GM21526 (cell line): ENCODE measurements around the gene SMIM38.
"Not testable (repeated sequence)": the region's sequence is repeated elsewhere in the genome, so short reads cannot be mapped to it uniquely, and the experiment has no call there.

Experiments used
- ATAC-seq: cut with Tn5 transposase; IDR thresholded peaks from one replicate; pipeline ENCODE4 v1.9.1; 2021; ENCODE audit warnings: moderate library complexity; ENCODE audit not compliant: unreplicated experiment, low FRiP score

SMIM38 gene

DNA sequence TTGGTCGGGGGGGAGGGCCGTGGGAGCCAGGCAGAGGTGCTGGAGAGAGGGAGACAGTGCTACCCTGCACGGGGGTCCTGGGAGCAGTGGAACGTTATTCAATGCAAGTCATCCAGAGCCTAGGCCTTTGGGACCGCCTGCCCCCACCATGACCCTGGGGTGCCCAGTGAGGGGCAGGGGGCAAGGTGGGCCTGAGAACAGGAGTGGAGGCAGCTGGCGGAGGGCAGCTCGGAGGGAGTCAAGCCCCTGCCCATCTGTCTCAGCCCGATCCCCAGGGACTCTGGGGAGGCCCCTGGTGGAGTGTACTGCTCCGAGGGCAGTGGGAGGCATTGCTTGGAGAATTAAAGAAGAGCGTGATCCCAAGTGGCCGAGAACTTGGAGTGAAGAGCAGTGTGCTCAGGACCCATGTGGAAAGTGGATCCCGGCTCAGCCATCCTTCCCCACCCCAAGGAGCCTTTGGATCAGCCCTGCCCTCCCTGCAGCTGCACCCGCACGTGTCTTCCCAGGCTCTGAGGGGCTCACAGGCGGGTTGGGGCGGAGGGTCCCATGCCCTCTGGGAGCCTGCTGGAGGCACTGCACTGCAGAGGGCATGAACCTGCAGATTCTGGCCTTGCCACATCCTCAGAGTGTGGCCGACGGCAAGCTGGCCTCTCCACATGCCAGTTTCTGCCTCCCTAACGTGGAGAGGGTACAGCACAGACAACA, 34.0 kb upstream of the SMIM38 start:
- ATAC-seq: no peak

DNA sequence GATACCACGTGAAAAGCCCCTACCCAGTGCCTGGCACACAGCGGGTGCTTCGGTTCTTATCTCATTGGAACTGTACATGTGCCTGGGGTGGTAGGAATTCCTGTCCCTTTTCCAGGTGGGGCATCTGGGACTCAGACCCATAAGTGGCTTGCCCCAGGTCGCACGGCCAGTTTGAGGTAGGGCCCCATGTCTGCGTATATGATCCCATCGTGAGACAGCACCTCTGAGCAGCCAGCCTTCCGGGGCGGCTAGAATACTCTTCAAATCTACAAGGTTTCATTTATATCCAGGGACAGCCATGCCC, 33.5 kb upstream of the SMIM38 start:
- ATAC-seq: no peak

DNA sequence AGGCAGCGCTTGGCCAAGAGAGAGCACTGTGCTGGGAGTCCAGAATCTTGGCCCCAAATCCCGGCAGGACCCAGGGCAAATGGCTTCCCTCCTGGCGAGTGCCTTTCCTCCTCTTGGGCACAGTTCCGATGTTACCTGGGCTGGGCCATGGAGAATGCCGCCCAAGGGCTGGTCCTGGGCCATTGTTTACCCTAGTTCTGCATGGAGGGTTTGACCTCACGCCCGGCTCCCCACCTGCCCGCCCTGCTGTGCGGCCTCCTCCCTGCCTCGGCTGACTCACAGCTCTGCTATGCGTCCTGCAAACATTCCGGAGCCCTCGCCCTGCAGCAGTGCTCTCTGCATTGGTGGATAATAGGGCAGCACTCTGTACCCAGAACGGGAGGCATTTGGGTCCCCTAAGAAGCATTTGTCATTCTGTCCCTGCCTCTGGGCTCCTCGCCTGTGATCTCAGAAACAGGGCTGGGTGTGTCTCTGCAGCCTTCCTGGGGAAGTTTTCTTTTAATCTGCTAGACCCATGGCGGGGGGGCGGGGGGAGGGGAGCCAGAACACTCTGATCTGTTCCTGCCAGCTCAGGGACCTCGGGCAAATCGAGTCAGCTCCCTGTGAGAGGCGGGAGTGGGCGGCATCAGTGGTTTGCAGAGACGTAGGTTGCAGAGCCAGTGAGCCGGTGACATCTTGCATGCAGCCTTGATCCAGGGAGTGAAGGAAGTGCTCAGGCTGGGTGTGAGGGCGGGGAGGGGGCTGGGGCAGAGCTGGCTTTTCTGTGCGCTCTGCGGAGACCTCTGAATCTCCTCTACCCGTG, 32.9 kb upstream of the SMIM38 start:
- no peak for ATAC-seq

DNA sequence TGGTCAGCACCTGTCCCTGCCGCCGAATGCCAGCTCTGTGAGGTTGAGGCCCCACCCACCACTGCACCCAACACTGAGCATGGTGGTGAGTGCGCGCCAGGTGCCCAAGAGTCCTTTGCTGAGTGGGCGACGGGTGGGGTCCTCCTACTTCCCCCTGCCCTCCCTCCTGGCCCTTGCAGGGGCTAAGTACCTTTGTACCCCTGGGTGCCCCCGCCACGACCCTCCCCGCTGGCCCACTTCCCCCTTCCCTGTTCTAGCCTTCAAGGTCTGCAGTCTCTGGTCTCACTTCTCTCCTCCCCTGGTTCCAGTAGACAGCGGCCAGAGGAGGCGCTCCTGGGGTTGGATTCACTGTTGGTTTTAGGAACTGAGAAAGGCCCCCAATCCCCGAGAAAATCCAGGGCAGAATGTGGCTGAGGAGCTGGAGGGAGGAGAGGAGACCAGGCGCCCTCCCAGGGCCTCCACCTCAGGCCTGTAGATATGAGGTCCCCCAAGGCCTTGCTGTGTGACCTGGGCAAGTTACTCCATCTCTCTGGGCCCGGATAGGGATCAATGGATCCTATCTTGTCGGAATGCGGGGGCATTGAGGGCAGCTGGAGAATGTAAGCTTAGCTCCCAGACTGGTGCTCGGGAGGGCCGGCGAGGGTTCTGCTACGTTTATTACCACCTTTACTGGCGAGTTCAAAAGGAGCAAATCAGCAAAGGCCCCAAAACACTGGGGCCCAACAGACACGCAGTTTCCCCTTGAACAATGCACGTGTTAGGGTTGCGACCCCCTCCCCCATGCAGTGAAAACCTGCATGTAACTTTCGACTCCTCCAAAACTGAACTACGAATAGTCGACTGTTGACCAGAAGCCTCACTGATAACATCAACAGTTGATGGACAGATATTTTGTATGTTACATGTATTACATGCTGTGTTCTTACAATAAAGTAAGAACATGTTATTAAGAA, 31.9 kb upstream of the SMIM38 start:
- ATAC-seq: no peak

DNA sequence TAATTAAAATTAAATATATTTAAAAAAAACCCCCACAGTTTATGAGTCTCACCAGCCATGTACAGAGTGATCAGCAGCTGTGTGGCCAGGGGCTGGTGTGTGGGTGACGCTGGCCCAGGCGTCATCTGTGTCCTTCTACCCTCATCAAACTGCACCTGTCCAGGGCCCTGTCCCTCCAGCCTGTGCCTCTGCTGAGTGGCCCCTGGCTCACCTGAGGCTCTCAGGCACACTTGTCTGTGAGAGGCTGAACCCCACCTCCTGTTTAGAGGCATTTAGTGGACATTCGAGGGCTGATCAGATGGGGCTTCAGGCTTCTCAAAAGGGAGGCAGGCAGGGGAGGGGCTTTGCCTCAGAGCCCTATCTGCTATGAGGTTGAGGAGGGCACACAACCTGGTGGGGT, 29.9 kb upstream of the SMIM38 start:
- ATAC-seq: no peak

DNA sequence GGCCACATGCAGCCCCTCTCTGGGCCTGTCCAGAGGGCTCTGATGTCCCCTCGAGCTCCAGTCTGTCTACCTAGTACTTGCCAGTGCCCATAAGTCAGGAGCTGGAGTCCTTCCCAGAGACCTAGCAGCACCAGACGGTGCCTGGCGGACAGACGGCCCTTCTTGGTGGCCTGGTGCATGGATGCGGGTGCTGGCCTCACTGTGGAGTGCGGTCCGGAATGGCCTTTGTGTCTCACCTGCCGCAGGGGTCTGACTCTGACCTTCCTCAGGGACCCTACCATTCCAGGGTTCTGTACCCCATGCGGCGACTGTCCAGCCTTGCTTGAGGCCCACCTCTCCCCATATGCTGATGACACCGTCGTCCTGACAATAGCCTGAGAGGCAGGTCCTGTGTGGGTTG, 29.4 kb upstream of the SMIM38 start:
- no peak for ATAC-seq

DNA sequence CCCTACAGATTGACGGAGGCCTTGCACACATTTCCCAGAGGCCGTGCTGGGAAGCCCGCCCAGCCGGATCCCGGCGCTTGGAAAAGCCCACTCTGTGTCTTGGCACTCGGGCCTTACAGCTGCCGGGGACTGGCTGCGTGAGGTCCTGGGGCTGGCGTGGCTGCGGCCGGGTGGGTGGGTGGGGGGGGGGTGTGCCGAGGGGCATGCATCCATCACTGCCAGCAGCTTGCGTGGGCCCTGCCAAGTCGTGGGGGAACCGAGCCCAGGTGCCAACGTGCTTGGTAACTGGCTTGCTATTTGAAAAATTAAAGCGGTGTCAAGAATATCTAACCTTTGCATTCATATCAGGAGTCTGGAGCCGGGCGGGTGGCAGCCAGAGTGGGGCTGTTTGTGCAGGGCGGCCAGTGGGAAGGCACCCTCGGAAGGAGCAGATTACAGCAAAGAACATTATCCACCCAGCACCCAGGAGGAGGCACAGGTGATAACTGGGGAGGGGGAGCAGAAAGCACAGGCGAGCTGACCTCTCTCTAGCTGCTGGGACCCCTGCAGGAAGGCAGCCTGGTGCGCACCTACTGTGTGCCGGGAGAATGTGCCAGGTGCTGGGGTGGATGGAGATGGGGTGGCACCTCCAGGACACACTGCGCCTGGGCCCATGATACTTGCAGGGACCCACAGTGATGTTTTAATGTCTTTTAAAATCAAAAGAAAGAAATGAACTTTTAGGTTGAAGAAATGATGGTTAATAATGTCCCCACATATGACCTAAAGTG, 28.5 kb upstream of the SMIM38 start:
- ATAC-seq: no peak

DNA sequence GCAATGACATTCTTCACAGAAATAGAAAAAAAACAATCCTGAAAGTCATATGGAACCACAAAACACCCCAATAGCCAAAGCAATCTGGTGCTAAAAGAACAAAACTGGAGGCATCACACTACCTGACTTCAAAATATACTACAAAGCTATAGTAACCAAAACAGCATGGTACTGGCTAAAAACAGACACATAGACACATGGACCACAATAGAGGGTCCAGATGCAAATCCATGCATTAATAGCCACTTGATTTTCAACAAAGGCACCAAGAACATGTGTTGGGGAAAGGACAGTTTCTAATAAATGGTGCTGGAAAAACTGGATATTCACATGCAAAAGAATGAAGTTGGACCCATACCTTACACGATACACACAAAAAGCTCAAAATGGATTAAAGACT, 27.9 kb upstream of the SMIM38 start:
- no peak for ATAC-seq

DNA sequence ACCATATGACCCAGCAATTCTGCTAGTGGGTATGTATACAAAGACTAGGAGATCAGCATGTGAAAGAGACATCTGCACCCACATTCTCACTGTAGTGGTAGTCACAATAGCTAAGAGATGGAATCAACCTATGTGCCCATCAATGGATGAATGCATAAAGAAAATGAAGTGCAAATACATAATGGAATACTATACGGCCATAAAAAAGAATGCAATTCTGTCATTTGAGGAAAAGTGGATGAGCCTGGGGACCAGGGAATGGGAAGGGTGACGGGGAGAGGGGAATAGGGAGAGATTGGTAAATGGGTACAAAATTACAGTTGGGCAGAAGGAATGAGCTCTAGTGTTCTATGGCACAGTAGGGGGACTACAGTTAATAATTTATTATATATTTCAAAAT, 26.7 kb upstream of the SMIM38 start:
- ATAC-seq: no peak

DNA sequence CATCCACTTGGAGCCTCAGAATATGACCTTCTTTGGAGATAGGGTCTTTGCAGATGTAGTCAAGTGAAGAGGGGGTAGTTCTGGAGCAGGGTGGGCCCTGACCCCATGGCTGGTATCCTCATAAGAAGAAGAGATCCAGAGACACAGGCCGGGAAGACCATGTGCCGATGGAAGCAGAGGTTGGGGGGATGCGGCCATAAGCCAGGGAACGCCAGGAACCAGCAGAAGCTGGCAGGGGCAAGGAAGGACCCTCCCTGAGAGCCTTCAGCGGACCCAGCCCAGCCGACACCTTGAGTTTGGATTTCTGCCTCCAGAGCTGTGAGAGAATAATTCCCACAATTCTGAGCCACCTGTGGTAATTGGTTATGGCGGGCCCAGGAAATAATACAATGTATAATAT, 26.1 kb upstream of the SMIM38 start:
- ATAC-seq: no peak

DNA sequence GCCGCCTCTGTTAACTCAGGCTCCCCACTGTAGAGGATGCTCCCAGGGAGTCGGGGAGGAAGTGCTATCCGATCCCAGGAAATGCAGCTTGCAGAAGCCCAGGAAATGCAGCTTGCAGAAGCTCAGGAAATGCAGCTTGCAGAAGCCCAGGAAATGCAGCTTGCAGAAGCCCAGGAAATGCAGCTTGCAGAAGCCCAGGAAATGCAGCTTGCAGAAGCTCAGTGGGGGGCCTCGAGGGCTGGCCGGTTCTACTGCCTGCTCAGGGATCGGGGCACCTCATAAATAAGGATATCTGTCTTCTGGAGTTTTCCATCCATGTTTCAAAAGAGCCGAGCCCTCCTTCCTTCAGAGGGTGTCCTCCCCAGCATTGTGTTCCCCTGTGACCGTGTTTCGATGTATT, 25.1 kb upstream of the SMIM38 start:
- ATAC-seq: no peak

DNA sequence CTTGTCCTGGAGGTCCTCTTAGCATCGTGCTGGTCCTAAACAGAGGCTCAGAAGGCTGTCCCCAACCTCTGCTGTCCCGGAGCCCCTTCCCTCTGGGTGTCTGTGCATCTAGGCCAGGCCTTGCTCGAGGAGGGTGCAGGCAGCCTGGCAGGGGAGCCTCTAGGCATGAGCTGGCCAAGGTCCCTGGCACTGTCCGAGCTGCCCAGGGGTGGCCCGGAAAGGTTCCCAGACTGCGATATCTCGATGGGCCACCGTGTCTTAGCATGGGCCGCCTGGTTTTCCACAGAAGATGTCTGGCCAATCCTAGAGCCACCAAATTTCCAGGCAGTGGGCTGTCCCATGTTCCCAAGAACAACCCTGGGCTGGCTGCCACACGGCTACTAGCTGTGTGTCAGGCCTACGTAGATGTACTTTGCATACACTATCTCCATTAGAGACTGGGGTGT, 24.6 kb upstream of the SMIM38 start:
- no peak for ATAC-seq

DNA sequence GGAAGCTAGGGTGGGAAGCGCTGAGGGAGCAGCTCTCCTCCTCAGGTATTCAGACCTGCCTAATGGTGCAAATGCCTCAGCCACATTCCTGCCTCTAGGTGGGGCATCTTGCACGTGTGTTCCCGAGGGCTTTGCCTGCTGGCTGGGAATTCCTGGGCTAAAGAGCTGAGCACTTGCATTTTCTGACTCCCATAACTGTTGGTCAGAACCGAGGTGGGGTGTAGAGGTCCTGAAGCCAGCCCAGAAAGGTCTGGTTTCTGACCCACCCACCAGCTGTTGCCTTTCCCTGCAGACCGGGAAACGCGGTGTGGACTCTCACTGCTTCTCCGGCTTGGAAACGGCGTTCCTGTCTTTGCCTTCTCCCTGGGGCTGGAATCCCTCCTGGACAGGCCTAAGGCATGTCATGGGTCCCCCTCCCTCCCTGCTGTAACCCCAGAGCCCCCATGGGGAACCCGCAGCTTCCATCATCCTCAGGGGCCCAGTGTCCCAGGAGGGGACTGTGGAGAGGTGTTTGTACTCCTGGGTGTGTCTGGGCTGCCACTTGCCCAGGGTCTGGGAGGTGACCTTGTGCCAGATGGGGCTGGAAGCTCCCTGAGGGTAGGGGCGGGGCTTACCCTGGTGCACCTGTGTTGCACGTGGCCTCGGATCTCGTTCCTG, 24.0 kb upstream of the SMIM38 start:
- ATAC-seq: no peak

DNA sequence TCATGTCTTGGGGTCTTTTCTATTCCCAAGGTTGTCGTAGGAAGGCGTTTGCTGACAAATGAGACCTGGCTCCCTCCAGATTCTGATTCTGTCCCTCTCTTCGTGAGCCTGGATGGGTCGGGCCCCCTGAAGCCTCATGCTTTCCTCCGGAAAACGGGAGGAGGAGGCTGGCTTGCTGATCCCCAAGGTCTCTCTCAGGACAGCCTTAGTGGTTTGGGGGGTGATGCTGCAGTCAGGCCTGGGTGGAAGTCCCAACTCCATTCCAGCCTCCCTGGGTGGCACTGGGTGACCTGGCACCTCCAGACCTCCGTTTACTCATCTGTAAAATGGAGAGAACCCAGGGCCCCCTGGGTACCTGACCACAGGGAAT, 23.4 kb upstream of the SMIM38 start:
- ATAC-seq: no peak

DNA sequence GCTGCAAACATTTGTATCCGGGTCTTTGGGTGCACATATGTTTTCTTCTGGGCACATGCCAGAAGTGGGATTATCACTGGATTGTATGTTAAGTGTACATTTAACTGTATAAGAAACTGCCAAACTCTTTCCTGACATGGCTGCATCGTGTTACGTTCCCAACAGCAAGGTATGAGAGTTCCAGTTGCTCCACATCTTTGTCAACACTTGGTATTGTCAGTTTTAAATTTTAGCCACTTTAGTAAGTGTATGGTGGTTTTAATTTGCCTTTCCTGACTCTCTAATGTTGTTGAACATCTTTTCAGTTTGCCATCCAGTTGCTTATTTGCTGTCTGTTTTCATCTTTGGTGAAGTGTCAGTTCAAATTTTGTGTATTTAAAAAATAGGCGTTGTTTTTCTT, 22.5 kb upstream of the SMIM38 start:
- no peak for ATAC-seq

DNA sequence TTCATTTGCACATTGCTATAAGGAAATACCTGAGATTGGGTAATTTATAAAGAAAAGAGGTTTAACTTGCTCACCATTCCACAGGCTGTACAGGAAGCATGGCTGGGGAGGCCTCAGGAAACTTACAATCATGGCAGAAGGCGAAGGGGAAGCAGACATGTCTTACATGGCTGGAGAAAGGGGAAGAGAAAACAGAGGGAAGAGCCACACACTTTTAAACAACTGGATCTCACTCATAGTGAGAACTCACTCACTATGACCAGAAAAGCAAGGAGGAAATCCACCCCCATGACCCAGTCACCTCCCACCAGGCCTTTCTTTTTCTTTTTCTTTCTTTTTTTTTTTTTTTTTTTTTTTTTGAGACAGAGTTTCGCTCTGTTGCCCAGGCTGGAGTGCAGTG, 21.6 kb upstream of the SMIM38 start:
- not testable (repeated sequence) for ATAC-seq

DNA sequence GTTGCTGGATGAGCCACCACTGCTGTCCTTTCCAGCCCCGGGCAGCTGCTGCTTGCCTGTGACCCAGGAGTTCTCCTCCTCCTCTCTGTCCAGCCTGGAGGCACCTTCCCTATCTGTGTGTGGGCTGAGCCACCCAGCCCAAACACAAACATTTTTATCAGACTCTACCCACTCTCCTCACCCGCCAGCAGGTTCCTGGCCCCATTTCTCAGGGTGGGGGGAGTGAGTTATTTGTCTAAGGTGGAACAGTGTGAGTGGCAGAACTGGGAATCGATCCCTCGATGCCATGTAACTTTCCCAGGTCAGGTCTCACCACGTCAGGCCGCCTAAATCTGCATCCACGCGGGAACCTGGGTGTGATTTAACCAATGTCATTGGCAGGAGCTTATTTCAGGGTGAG, 20.8 kb upstream of the SMIM38 start:
- no peak for ATAC-seq

DNA sequence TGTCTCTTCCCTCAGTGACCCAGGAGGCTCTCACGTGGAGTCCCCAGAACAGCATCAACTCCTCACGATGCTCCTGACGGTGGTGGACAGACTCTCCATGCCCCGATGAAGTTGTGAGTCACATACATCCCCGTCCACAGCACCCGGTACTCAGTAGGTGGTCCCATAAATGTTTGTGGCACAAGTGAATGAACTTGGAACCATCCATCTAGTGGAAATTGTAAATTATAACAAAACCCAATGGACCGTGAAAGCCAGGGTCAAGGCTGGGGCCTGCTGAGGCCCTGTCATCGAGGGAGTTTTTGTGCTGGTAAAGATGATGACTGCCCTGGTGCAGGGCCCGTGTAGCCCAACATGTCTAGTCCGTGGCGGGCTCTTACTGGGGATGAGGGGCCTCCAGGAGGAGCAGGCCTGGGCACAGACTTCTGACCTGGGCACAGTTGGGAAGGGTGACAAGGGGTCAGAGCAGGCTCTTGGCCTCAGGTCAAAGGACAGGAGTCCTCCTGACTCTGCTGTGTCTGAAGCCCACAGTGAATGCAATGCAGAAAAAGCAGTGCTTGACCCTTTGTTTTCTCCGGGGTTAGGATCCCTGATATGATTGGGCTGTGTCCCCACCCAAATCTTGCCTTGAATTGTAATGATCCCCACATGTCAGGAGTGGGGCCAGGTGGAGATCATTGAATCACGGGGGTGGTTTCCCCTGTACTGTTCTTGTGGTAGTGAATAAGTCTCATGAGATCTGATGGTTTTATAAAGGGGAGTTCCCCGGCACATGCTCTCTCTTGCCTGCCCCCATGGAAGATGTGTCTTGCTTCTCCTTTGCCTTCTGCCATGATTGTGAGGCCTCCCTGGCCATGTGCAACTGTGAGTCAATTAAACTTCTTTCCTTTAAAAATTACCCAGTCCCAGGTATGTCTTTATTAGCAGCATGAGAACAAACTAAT, 20.0 kb upstream of the SMIM38 start:
- ATAC-seq: no peak

DNA sequence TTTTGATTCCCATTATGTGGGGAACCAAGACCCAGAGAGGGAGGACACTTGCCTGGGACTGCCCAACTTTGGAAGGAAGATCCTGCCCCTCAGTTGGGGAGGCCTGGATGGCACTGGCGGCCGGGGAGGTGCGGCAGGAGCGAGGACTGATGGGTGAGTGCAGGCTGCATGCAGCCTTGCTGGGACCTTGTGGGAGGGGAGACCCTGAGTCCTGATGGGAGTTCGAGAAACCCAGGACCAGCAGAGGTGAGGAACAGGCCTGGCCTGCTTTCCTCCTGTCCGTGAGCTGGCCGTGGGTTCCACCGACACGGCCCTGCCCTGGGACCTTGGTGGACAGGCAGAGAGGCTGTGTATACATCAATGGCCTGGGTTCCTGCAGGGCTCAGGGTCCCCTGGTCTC, 19.3 kb upstream of the SMIM38 start:
- no peak for ATAC-seq
